Fibroblast of skin of right quadriceps (primary cell): ENCODE data around the gene ZNFX1.

Experiments
- DNase-seq: peaks from one replicate; pipeline ENCODE4 v3.0.0-alpha.2; 2013

The ZNFX1 gene

DNA sequence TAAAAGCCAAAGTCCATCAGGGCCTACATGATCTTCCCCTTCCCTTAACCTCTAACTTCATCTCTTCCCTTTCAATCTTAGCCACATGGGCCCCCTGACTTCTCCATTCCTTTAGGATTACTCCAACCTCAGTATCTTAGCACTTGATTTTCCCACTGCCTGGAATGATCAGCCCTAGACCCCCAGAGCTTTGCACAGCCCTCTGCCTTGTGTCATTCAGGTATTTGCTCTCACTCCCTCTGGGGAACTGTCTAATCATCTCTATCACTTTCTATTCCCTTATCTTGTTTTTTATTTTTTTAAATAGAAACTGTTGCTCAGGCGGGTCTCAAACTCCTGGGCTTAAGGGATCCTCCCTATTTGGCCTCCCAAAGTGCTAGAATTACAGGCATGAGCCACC, 13.3 kb upstream of the ZNFX1 start:
- no peak for DNase-seq

DNA sequence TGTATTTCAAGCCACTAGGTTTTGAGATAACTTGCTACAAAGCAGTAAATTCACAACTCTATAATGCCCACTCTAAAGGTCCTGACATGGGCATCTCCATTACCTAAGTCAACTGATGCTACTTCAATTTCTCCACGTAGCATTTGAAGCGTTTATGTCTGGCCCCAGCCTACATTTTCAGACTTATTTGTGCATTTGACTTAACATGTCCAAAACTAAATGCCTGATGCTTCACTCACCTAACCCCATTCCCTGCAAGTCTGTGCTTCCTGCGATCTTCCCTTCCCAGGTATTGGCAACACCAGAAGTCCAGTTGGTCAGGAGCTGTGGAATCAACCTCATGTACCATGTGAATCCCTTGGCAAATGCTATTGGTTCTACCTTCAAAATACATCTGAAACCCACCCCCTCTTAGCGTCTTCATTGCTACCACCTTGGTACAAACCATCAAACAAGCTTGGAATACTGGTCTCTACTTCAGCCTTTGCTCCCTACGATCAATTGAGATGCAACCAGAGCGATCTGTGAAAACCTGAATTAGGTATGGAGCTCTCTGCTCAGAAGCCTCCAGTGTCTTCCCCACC, 12.8 kb upstream of the ZNFX1 start:
- DNase-seq = no peak

DNA sequence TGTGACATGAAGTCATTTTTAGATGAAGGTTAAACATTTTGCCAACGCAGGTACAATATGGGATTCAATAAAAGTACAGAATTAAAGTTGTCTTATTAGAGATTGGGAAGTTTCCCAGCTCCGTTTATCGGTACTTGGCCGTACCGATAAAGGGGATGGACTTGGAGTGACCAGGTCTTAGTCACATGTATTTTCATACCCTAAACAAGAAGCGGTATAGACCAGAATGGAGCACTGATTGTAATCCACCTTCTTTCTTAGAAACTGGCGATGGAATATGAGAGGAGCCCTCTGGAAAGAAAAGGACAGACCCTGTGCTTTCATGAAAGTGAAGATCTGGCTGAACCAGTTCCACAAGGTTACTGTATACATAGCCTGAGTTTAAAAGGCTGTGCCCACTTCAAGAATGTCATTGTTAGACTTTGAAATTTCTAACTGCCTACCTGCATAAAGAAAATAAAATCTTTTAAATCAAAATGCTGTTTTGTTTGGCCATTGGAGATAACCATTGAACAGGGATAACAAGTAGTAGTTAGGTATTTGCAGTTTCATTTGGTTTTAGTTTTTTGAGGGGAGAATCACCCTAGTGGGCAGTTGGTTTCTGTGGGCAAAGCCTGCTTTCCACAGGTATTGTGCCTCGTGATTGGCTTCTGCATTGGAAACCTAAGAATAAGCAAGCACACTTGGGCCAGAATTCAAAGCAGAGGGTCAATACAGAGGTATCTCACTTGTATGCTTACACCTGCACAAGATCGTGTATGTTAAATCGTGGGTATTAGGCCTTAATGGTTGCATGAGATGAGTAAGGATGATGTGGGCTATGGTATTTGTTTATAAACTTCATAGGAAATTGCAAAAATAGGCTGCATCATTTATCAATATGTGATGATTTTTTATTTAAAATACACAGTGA, 11.2 kb upstream of the ZNFX1 start:
- DNase-seq = no peak

DNA sequence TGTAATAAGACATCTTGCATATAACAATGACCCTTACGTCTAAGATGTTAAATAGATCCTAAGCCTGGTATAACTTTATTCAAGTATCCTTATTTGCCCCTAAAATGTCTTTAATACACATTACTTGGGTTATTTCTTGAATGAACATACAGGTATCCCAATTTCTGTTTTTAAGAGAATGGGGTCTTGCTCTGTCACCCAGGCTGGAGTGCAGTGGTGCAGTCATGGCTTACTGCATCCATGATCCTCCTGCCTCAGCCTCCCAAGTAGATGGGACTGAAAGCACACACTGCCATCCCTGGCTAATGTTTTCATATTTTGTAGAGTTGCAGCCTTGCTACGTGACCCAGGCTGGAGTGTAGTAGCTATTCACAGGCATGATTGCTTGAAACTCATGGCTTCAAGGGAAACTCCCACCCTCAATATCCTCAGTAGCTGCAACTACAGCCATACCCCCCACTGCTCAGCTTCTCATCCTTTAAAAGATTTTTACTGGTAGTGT, 10.4 kb upstream of the ZNFX1 start:
- DNase-seq = no peak

DNA sequence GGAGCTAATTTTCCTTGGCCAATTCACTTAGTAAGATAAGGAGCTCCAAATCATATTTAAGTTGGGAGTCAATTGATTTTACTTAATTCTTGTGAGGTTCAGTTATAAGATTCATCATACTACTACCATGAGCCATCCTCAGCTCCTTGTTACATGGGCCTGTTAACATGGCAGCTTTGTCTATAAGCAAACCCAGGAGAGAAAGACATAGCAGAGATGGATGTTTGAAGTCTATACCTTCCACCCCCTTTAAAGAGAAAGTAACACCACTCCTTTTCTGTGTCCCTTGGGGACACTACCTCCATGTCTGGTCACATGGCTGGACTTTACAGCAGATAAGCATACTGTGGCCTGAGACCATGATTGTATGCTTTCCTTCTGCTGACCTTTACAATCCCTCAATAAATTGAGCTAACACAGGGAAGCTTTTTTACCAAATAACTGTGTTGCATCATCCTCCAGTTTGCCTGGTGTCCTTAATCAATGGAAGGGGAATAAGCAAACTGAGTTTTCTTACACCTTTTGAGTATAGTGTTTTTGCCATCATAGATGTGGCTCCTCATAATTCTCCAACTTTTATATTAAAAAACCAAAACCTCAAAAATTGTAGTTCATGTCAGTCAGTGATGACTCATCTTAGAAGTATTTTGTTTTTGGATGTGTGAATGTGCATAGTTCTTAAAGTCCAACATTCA, 9.8 kb upstream of the ZNFX1 start:
- peak; percentile 69 for DNase-seq

DNA sequence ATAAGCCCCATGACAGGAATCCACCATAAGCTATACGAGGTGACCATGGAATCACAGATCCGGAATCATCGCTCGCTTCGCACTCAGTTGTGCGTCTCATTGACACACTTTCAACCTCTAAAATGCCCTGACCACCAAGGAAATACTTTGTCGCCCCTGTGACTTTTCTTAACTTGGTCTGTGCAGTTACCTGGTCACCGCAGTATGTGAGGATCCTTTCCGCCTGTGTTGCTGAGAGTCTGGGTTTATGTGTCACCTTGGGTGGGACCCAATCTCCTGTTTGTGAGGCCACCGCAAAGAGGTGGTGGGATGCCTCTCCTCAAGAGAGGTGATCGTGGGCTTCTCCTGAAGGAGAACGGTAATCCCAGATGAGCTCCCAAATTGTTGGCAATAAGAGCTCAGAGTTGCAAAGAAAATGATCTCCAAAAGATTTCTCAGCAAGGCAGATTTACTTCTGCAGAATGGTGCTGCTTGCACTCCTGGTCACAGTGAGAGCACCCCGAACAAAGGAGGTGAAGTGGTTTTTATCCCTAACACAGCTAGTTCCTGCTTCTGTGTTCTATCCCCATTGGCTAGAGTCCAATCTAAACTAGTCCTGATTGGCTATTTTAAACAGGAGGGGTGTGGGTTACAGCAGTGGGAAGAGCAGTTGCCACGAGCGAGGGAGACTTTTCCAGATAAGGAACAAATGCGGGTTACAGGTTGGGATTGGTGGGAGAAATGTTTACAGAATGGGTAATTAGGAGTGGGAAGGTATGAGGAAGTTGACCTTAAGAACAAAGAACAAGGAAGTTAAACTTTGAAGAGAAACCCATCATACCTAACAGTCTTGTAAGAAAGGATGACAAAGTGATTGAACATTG, 9.1 kb upstream of the ZNFX1 start:
- DNase-seq = no peak

DNA sequence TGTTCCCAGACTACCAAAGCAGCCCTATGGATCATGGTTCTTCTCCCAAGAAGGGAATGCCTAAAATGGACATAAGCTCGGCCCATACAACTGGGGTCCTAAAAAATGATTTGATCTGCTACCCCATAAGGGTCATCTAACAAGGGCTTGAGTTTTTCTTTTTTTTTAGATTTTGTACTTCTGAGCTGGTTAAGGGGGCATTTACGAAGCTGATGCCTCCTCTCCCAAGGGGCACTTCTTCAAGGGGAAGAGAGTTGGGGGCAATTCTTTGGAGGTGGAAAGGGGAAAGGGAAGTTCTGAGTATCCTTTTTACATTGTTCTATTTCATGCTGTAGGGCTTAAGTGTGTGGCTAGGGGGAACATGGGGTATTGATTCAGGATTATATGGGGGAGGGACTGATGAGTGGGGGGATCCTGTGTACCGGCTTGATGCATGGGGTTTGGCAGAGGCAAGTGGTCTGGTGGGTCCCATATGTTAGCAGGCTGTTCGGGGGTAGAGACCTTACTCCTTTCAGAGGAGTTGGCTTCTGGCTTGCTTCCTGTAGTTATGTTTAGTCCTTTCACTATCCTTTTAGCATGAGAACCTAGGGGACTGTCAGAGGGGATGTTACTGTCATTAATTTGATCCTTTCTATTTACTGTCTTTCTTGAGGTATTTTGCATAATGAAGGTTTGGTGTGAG, 8.1 kb upstream of the ZNFX1 start:
- DNase-seq = no peak

DNA sequence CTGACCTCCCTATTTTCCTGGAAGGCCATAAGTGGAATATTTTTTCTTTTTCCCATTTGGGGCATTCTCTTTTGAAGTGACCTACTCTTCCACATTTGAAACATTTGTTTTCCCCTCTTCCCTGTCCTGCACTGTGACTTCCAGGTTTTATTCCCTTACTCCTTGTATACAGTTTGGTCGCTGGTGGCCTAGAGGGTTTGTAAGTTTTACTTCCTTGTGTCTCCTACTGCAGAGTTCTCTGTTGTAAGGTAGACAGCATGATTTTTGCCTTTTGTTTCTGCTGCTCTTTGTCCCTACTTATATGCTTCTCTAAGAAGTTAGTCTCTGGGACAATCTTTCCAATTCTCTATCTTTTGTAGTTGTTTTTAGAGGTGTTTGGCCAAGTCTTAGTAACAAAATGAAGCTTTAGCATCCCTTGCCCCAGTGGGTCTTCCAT, 7.4 kb upstream of the ZNFX1 start:
- DNase-seq = no peak

DNA sequence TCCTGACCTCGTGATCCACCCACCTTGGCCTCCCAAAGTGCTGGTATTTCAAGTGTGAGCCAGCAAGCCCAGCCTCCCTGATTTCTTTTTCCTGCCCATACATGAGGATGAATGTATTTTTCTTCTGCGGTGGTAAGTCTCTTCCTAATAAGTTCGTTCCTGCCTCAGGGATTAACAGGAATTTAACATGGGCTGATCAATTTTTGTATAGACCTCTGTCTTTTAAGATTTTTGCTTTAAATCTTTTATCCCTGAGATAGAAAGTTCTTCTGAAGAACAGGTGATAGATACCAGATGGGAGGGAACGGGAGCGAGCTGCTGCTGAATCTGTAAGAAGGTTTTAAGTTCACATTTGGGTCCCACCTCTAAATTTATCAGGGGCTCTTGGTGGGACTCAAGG, 7.0 kb upstream of the ZNFX1 start:
- DNase-seq = no peak

DNA sequence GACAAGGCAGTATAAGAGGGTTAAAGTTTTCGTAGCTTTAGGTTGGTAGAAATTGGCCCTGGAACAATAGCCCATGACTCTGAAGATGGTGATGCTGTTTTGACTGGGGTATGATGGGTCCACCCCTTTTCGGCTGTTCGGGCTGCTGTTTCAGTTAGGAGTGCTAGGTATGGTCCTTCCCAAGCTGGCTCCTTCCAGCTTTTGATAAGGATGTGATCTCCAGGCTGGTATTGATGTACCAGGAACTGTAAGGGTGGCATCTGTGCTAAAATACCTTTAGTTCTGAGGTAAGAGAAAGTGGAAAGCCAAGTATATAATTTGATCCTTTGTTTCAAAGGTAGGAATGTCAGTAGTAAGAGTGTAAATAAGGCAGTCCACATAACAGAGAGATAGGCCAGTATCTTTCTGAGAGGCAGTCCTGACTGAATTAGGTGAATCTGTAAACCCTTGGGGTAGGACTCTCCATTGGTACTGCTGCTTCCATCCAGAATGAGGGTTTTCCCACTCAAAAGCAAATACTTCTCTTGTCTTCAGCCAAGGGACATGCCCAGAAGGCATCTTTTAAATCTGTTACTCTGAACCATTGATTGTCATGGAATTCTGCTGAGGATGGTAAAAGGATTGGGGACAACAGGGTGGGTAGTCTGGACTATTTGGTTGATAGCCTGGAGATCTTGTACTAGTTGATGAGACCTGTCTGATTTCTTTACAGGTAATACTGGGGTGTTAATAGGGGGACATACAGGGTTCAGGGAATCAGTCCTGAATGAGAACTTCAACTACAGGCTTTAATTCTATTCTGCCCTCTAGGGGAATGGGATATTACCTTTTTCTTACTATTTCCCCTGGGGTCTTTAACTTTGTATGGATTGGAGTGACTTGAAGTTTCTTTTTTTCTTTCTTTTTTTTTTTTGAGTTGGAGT, 6.1 kb upstream of the ZNFX1 start:
- no peak for DNase-seq

DNA sequence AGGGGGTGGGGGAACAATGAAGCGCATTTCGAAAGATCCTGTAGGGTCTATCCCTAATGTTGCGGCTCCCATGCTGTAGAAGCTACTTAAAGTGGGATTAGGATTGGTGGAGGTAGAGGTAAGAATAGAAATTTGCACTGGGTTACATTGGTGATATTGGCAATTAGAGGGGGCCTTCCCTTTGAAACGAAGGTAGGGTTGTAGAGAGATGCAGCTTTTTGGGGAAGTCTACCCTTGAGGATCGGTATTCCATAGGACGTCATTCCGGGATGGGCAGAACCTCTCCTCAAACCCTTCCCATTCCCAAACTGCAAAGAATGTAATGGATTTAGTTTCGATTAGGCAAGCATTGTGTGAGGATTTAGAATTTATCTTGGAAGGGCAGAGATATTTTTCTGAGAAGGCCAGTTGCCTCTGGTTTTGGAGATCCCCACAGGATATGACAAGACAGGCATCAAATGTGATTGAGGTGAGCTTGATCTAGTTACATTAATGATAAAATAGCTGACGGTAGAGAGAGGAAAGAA, 5.4 kb upstream of the ZNFX1 start:
- no peak for DNase-seq

DNA sequence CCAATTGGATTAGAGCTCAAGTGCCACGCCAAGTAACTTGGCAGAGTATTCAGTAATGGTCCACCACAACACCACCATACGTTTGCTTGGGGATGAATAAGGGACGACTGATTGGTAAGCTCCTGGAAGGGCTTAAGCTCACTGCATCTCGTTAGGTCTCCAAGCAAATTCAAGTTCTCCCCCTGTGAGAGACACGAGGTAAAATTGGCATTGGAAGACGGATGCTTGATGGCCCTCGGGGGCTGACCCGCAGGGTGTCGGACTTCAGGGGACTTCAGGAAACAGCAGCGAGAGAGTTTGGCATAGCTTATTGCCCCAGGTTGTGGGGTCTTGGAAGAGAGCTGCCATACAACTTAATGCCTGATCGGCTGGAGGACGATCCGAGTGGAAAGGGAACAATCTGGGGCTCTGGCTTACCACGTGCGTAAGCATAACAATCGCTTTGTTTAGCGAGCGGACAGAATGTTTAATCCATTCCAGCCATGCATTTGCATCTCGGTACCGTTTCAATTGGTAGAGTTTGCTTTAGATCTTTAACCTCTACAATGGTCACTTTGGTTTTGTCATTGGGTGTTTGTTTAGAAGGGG, 4.8 kb upstream of the ZNFX1 start:
- DNase-seq = no peak

DNA sequence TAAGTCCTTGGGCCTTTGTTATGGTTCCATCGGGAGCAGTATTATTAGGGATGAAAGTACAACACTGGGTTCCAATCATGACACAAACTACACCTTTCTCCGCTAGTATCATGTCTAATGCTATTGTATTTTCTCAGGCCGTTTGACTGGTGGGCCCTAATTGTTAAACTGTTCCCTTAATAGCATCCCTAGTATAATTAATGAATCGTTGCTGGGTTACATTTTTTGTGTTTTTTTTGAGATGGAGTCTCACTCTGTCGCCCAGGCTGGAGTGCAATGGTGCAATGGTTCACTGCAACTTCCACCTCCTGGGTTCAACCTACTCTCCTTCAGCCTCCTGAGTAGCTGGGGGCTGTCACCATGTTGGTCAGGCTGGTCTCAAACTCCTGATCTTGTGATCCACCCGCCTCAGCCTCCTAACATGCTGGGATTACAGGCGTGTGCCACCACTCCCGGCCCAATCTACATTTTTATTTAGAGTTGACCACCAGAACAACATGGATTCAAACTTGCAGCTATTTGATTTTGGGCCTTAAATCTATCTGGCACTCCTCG, 4.1 kb upstream of the ZNFX1 start:
- DNase-seq = no peak

DNA sequence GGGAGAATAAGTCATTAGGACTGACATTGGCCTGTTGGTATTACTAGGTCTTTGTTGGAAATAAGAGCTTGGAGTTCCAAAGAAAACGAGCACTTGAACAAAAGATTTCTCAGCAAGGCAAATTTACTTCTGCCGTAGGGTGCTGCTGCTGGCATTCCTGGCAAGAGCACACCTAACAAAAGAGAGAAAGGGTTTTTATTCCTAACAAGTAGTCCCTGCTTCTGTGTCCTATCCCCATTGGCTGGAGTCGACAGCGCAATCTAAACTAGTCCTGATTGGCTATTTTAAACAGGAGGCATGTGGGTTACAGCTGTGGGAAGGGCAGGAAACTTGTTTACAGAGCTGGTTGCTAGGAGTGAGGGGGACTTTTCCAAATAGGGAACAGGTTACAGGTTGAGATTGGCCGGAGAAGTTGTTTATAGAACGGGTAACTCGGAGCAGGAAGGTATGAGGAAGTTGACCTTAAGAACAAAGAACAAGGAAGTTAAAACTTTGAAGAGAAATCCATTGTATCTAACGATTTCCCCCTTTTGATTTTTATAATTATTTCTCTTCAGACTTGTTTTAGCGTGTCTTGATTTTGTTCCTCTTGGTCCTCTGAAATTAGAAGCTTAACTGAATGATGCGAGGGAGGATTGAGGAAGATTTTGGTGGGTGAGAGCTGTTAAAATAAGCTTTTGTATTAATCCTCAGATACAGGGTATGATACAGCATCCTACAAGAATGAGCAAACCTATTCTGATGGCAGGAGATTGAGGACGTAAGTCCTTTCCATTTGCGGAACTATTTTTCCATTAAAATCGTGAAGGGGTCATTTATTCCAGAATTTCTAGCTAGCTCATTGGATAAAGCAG, 3.4 kb upstream of the ZNFX1 start:
- DNase-seq = no peak

DNA sequence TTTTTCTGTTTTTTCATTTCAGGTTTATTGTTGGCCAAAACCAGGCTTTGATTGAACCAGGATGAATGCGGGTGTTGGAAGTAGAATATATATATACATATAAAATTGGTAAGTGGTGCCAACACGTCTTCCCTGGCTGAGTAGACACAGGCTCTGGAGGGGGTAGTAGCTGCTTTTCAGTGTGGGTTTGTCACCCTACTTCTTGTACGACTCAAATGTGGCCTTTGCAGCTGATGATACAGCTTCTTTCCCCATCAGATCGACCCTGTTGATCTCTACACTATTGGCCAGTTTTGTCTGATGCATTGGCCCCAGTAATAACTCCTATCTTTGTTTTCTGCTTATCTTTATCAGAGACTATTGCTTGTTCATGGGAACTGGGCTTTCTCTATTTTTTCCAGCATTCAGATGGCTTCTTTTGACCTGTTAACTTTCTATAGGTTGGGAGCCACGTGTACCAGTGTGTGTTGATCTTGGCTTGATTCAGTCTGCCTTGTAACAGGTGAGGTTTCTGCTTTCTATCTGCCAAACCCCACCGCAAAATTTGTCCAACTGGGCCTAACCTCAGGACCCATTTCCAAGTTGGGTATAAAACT, 2.7 kb upstream of the ZNFX1 start:
- no peak for DNase-seq

DNA sequence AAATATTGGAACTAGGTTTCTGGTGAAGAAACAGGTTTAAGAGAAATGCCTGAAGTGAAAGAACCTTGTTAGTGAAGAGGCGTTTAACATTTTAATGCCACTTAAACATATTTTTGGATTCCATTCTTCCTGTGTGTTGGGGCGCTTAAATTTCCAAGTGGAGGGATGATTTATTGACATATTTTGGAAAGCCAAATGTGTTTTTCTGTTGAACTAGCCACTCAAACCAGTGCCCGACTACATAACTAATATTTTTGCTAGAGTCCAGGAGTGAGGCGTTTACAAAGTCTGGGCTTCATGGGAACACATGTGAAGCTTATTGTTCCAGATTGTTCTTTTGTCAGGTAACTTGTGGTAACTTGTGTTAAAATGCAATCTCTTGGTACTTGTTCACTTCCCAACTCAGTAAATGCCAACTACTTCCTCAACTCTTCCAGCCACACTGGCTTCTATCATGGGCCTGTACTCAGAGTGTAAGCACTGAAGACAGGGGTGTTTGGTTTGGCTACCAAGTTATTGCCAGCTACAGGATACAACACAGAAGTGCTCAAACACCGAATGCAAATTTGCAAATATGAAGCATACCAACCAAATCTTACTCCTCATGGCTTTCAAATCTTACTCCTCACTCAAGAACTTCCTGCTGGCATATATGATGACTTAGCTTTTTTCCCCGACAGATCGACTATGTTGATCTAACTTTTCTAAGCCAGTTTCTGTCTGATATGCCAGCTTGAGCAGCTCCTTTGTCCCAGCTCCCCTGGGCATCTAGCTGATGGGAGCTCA, 2.0 kb upstream of the ZNFX1 start:
- DNase-seq = no peak

DNA sequence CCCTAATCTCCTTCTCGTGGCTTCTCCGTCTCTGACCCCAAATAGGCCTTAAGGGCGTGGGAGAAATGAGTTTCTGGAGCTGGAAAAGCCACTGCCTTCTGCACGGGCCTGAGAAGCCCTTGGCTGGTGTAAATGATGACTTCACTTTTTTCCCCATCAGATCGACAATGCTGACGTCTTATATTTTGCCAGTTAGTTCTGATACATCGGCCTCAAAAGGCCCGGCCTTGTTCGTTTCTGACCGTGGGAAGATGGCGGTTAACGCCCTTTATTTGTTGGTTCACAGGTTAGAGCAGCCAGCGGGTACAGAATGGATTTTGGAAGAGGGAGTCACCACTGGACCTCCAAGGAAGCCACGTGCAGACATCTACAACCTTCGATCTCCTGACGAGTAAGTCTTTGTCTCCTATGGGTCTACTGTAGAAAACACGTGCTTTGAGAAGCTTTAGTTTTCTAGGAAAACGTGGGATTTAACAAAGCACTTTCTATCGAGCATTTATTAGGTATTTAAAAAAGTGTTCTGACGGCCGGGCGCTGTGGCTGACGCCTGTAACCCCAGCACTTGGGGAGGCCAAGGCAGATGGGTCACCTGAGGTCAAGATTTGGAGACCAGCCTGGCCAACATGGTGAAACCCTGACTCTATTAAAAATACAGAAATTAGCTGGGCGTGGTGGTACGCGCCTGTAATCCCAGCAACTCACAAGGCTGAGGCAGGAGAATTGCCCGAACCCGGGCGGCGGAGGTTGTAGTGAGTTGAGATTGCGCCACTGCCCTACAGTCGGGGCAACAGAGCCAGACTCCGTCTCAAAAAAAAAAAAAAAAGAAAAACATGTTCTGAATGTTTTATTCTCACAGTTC, 1.2 kb upstream of the ZNFX1 start:
- DNase-seq = peak; percentile 38
